ENCODE measurements around the gene NME8. TPM values are rescaled to one million over a fixed set of nuclear protein-coding genes. Genes with fewer than 3 reads are reported as not detected.
"Not testable (repeated sequence)": the region's sequence is repeated elsewhere in the genome, so short reads cannot be mapped to it uniquely, and the experiment has no call there.

The NME8 gene, protein sequence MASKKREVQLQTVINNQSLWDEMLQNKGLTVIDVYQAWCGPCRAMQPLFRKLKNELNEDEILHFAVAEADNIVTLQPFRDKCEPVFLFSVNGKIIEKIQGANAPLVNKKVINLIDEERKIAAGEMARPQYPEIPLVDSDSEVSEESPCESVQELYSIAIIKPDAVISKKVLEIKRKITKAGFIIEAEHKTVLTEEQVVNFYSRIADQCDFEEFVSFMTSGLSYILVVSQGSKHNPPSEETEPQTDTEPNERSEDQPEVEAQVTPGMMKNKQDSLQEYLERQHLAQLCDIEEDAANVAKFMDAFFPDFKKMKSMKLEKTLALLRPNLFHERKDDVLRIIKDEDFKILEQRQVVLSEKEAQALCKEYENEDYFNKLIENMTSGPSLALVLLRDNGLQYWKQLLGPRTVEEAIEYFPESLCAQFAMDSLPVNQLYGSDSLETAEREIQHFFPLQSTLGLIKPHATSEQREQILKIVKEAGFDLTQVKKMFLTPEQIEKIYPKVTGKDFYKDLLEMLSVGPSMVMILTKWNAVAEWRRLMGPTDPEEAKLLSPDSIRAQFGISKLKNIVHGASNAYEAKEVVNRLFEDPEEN
- not detected for polyA plus RNA-seq (2013, experiment 1 of 4)
- polyA plus RNA-seq (2013, experiment 2 of 4): not detected
- not detected for polyA plus RNA-seq (2013, experiment 3 of 4)
- polyA plus RNA-seq (2013, experiment 4 of 4): not detected

DNA sequence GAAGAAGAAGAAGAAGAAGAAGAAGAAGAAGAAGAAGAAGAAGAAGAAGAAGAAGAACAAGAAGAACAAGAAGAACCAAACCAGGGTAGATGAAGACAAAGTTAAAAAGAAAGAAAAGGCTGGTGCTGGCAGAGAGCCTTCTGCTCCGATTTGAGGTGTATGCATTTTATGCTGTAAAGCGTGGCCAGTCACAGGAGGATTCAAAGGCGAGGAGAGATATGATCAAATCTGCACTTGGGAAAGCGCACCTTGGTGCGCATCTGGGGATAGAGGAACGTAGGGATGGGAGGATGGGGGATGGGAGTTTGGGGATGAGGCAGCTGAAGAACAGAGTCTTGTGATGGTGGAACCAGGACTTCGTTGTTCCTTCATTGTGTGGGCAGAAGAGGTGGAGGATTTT is at the start of gene NME8:
NME8 (plus strand) TSS at position 301 of the 400 bp plus-strand sequence. CDS start 1,670 bp downstream, outside the sequence.
- no peak within 1 kb of the TSS for H3K27ac ChIP-seq (ENCODE audit: insufficient read depth, low read depth, low read length, poor library complexity, severe bottlenecking)
- no peaks in the 10 kb centered on the region for H3K36me3 ChIP-seq (ENCODE audit: control insufficient read depth, insufficient read depth, low read length)
- H3K9me3 ChIP-seq (ENCODE audit: control insufficient read depth, low read length): no peaks in the 10 kb centered on the region
- H3K4me3 ChIP-seq (ENCODE audit: insufficient read depth, low read depth, low read length): no peak within 1 kb of the TSS
- H3K27me3 ChIP-seq (ENCODE audit: control insufficient read depth, insufficient read depth, low read length, poor library complexity, severe bottlenecking): no peaks in the 10 kb centered on the region
- no peaks in the 10 kb centered on the region for H3K4me1 ChIP-seq (ENCODE audit: control insufficient read depth, insufficient read depth, low read length)
- 75 to 81% methylated on average over 6 of the region's 7 CpGs for WGBS, 2 experiments

DNA sequence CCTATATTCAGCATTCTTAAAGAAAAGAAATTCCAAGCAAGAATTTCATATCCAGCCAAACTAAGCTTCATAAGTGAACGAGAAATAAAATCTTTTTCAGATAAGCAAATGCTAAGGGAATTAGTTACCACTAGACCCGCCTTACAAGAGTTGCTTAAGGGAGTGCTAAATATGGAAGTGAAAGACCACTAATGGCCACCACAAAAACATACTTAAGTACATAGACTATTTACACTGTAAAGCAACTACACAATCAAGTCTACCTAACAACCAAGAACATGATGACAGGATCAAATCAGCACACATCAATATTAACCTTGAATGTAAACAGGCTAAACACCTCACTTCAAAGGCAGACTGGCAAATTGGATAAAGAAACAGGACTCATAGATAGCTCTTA is 42.2 kb upstream of the NME8 start:
- no peaks in the 10 kb centered on the region for H3K4me1 ChIP-seq (ENCODE audit: control insufficient read depth, insufficient read depth, low read length)
- H3K27ac ChIP-seq (ENCODE audit: insufficient read depth, low read depth, low read length, poor library complexity, severe bottlenecking): no peak overlapping the region
- no peaks in the 10 kb centered on the region for H3K27me3 ChIP-seq (ENCODE audit: control insufficient read depth, insufficient read depth, low read length, poor library complexity, severe bottlenecking)
- no peak overlapping the region for H3K4me3 ChIP-seq (ENCODE audit: insufficient read depth, low read depth, low read length)
- no peaks in the 10 kb centered on the region for H3K9me3 ChIP-seq (ENCODE audit: control insufficient read depth, low read length)
- no peaks in the 10 kb centered on the region for H3K36me3 ChIP-seq (ENCODE audit: control insufficient read depth, insufficient read depth, low read length)
- WGBS, 2 experiments: 89 to 90% methylated on average over 2 of the region's 2 CpGs

DNA sequence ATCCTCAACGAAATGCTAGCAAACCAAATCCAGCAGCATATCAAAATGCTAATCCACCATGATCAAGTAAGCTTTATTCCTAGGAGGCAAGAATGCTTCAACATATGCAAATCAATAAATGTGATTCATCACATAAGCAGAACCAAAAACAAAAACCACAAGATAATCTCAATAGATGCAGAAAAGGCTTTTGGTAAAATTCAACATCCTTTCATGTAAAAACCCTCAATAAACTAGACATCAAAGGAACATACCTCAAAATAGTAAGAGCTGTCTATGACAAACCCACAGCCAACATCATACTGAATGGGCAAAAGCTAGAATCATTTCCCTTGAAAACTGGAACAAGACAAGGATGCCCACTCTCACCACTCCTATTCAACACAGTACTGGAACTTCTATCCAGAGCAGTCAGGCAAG is 36.2 kb upstream of the NME8 start:
- not testable (repeated sequence) for H3K27me3 ChIP-seq (ENCODE audit: control insufficient read depth, insufficient read depth, low read length, poor library complexity, severe bottlenecking); H3K4me1 ChIP-seq (ENCODE audit: control insufficient read depth, insufficient read depth, low read length); H3K27ac ChIP-seq (ENCODE audit: insufficient read depth, low read depth, low read length, poor library complexity, severe bottlenecking); H3K36me3 ChIP-seq (ENCODE audit: control insufficient read depth, insufficient read depth, low read length); H3K9me3 ChIP-seq (ENCODE audit: control insufficient read depth, low read length); H3K4me3 ChIP-seq (ENCODE audit: insufficient read depth, low read depth, low read length)
- WGBS, 2 experiments: 83 to 95% methylated on average over 1 of the region's 1 CpG

DNA sequence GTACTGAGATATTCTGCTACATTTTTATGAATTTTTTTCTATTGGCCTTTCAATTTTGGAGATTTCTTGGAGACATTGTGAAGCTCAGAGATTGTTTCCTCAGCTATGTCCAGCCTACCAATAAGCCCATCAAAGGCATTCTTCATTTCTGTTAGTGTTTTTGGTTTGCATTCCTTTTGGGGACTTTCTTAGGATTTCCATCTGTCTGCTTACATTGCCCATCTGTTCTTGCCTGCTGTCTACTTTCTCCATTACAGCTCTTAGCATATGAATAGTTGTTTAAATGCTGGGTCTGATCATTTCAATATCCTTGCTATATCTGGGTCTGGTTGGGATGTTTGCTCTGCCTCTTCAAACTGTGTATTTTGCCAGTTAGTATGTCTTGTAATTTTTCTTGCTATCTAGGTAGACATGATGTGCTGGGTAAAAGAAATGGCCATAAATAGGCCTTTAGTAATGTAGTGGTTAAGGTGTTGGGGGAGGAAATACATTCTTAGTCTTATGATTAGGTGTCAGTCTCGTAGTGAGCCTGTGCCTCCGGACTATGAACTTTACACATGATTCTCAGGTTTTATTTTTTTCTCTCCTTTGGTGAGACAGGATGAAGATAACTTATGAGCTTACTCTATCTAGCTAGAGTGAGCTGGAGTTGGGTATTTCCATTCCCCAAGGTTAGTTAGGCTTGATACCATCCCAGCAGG is 32.6 kb upstream of the NME8 start:
- no peak overlapping the region for H3K4me3 ChIP-seq (ENCODE audit: insufficient read depth, low read depth, low read length)
- WGBS, 2 experiments: 90 to 98% methylated on average over 2 of the region's 2 CpGs
- no peak overlapping the region for H3K27ac ChIP-seq (ENCODE audit: insufficient read depth, low read depth, low read length, poor library complexity, severe bottlenecking)
- no peaks in the 10 kb centered on the region for H3K27me3 ChIP-seq (ENCODE audit: control insufficient read depth, insufficient read depth, low read length, poor library complexity, severe bottlenecking)
- peaks cover 2% of the 10 kb centered on the region for H3K9me3 ChIP-seq (ENCODE audit: control insufficient read depth, low read length)
- H3K36me3 ChIP-seq (ENCODE audit: control insufficient read depth, insufficient read depth, low read length): no peaks in the 10 kb centered on the region
- H3K4me1 ChIP-seq (ENCODE audit: control insufficient read depth, insufficient read depth, low read length): no peaks in the 10 kb centered on the region

DNA sequence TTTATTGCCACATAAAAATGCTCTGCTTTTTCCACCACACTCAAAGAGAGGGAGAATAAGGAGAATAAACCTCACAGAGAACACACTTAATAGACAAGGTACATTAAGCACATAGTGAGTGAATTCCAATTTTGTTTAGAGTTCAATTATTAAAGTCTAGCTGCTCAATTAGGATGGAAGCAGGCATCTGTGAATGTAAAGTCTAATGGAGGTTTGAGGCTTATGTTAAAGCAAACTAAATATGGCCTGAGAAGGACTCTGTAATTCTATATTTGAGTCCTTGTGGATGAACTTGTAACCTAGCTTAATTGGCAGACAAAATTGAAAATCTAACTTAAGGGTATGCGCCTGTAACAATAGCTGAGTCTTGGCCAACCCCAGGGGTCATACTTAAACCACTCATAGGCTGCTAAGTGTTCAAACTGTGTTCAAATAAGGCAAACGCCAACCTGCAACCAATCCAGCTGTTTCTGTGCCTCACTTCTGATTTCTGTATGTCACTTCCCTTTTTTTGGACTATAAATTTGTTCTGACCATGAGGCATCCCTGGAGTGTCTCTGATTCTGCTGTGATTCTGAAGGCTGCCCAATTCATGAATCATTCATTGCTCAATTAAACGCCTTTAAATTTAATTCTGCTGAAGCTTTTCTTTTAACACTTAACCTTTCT is 31.3 kb upstream of the NME8 start:
- Histone ChIP-seq H3K4me1 (ENCODE audit: control insufficient read depth, insufficient read depth, low read length) (no peaks in the 10 kb centered on the region), H3K27me3 (ENCODE audit: control insufficient read depth, insufficient read depth, low read length, poor library complexity, severe bottlenecking) (no peaks in the 10 kb centered on the region), H3K36me3 (ENCODE audit: control insufficient read depth, insufficient read depth, low read length) (no peaks in the 10 kb centered on the region), H3K27ac (ENCODE audit: insufficient read depth, low read depth, low read length, poor library complexity, severe bottlenecking) (no peak overlapping the region), H3K4me3 (ENCODE audit: insufficient read depth, low read depth, low read length) (no peak overlapping the region), H3K9me3 (ENCODE audit: control insufficient read depth, low read length) (peaks cover 2% of the 10 kb centered on the region)
- WGBS, 2 experiments: 84 to 91% methylated on average over 3 of the region's 3 CpGs

DNA sequence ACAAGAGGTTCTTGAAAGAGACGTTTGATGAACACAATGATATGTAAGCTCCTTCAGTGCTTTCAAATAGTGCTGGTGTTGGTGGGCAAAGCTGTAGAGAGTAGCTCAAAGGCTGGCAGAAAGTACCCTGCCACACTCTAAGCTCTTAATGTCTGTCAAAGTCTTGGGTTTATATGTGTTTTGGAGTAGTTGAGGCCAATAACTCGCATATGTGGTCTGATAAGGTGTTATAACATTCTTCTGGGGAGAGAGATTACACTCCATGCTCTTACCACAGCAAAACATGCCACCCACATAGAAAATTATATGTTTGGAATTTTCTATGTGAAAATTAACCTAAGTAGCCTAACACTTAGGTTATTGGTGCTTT is 30.8 kb upstream of the NME8 start:
- Histone ChIP-seq H3K4me3 (ENCODE audit: insufficient read depth, low read depth, low read length) (no peak overlapping the region), H3K4me1 (ENCODE audit: control insufficient read depth, insufficient read depth, low read length) (no peaks in the 10 kb centered on the region), H3K9me3 (ENCODE audit: control insufficient read depth, low read length) (peaks cover 2% of the 10 kb centered on the region), H3K27ac (ENCODE audit: insufficient read depth, low read depth, low read length, poor library complexity, severe bottlenecking) (no peak overlapping the region), H3K36me3 (ENCODE audit: control insufficient read depth, insufficient read depth, low read length) (no peaks in the 10 kb centered on the region), H3K27me3 (ENCODE audit: control insufficient read depth, insufficient read depth, low read length, poor library complexity, severe bottlenecking) (no peaks in the 10 kb centered on the region)
- 92 to 93% methylated on average over 1 to 2 of the region's 2 CpGs for WGBS, 2 experiments

DNA sequence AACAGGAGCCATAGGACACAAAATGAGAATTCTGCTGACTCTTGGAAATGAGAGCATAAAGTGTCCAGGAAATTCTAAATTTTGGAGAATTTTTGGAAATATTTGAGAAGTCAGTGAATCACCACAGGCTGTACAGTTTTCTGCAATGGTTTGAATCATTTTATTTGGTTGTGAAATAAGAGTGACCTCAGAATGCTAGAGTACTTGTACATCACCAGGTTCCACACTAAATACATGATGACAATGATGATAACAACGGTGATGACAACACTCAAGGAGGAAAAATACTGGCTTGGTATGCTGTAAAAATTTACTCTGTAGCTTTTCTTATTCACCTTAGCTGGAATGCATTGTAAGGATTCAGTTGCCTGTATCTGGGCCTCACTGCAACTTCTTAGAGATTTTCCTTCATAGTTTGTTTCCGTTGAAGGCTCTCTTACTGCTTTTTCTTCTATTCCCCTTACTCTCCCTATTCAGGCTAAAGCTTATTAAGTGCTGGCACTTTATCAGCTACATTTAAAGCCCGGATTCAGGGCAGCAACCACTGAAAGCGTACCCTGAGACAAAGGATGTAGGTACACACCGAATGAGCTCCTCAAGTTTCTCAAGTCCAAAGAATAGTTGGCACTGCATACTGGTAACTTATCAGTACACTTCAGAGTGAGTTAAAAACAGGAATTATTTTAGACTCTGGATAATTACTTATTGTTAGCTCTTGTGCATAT is 30.2 kb upstream of the NME8 start:
- H3K27me3 ChIP-seq (ENCODE audit: control insufficient read depth, insufficient read depth, low read length, poor library complexity, severe bottlenecking): no peaks in the 10 kb centered on the region
- peaks cover 2% of the 10 kb centered on the region for H3K9me3 ChIP-seq (ENCODE audit: control insufficient read depth, low read length)
- no peak overlapping the region for H3K4me3 ChIP-seq (ENCODE audit: insufficient read depth, low read depth, low read length)
- H3K36me3 ChIP-seq (ENCODE audit: control insufficient read depth, insufficient read depth, low read length): no peaks in the 10 kb centered on the region
- no peaks in the 10 kb centered on the region for H3K4me1 ChIP-seq (ENCODE audit: control insufficient read depth, insufficient read depth, low read length)
- 93% methylated on average over 5 of the region's 5 CpGs for WGBS, 2 experiments
- no peak overlapping the region for H3K27ac ChIP-seq (ENCODE audit: insufficient read depth, low read depth, low read length, poor library complexity, severe bottlenecking)

DNA sequence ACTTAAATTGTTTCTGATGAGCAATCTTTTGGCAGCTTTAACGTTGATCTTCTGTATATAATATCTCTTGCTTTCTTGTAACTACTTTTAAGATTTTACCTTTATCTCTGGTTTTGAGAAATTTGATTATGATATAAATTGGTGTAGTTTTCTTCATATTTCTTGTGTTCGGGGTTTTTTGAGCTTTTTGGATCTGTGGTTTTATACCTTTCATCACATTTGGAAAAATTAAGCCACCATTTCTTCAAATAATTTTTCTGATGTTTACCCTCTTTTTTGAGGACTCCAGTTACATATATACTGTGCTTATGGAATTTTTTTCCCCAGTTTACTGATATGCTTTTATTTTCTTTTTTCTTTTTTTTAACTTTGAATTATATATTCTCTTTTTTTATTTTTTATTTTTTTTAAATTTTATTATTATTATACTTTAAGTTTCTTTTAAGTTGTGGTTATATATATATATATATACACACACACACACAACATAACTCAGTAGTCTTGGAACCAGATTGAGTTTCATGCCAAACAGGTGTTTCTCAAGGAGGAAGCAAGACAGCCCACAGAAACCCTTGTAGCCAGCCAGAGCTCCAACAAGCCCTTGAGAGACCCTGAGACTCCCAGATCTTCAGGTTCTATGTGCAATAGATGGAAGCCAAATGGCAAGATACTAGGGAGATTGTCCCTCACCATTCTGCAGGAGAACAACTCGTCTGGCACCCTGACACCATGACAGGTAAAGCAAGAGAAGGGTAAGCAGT is 27.5 kb upstream of the NME8 start:
- H3K9me3 ChIP-seq (ENCODE audit: control insufficient read depth, low read length): peaks cover 2% of the 10 kb centered on the region
- no peaks in the 10 kb centered on the region for H3K4me1 ChIP-seq (ENCODE audit: control insufficient read depth, insufficient read depth, low read length)
- no peak overlapping the region for H3K27ac ChIP-seq (ENCODE audit: insufficient read depth, low read depth, low read length, poor library complexity, severe bottlenecking)
- 86 to 100% methylated on average over 1 to 2 of the region's 3 CpGs for WGBS, 2 experiments
- no peak overlapping the region for H3K4me3 ChIP-seq (ENCODE audit: insufficient read depth, low read depth, low read length)
- H3K36me3 ChIP-seq (ENCODE audit: control insufficient read depth, insufficient read depth, low read length): no peaks in the 10 kb centered on the region
- H3K27me3 ChIP-seq (ENCODE audit: control insufficient read depth, insufficient read depth, low read length, poor library complexity, severe bottlenecking): no peaks in the 10 kb centered on the region

DNA sequence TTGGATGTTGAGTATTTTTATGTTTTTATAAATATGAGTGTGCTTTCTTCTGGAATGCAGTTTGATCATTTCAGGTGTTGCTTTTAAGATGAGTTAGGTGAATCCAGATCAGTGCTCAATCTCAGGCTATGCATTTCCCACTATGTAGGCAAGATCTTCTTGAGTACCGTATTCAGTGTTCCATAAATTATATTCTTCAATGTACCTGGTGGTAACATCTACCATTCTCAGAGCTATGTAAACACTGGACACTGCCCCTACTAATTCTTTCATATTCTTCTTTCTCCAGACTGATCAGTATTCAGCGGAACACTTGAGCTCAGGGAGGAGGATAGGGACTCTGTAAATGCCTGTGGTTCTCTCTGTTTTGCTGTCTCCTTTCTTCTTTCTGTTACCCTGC is 25.5 kb upstream of the NME8 start:
- WGBS, 2 experiments: 94 to 97% methylated on average over 2 of the region's 2 CpGs

More for the DNA sequence above, 25.5 kb upstream of the NME8 start:
- Histone ChIP-seq H3K9me3 (ENCODE audit: control insufficient read depth, low read length) (peaks cover 2% of the 10 kb centered on the region), H3K27ac (ENCODE audit: insufficient read depth, low read depth, low read length, poor library complexity, severe bottlenecking) (no peak overlapping the region), H3K36me3 (ENCODE audit: control insufficient read depth, insufficient read depth, low read length) (no peaks in the 10 kb centered on the region), H3K27me3 (ENCODE audit: control insufficient read depth, insufficient read depth, low read length, poor library complexity, severe bottlenecking) (no peaks in the 10 kb centered on the region), H3K4me1 (ENCODE audit: control insufficient read depth, insufficient read depth, low read length) (no peaks in the 10 kb centered on the region), H3K4me3 (ENCODE audit: insufficient read depth, low read depth, low read length) (no peak overlapping the region)

Data from ectodermal cell (in vitro differentiated cells).